GM11168 (cell line): ENCODE results near the gene TREX2.

Experiments
- in situ Hi-C: fragments of 300-500 bp; cut with MboI; formaldehyde crosslinking; loops from one replicate; pipeline ENCODE4 v1.12.0; 2022; ENCODE audit warnings: low sequenced_read_pairs; ENCODE audit not compliant: unreplicated experiment

Gene TREX2

DNA sequence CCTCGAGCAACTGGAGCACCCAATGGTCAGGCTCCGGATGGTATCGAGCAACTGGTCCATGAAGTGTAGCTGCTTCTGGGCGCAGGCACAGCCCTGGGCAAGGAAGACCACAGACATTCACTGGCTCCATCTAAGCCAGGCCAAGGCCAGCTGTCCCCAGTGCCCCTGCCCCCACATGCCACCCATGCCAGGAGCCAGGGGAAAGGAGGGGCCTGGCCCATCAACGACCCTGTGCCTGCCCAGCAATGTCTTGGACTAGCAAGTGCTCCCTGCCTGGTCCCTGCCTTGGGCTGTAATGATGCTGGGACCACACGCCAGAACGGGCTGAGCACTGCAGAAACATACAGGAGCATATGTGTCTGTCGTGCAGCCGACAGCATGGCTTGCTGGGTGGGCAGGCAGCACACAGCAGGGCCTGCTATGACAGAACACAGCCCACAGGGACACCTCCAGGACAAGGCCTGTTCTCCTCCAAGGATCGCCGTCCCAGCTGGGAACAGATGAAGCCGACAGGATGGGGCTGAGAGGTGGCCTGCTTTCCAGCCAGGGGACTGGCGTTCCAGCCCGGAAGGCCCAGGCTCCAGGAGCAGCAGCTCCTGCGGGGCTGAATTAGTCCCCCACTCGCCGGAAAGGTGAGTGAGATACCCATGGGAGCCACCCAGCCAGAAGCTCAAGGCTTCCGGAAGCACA lies 11.4 kb upstream of the TREX2 start:
- in situ Hi-C loops: no loop called here

DNA sequence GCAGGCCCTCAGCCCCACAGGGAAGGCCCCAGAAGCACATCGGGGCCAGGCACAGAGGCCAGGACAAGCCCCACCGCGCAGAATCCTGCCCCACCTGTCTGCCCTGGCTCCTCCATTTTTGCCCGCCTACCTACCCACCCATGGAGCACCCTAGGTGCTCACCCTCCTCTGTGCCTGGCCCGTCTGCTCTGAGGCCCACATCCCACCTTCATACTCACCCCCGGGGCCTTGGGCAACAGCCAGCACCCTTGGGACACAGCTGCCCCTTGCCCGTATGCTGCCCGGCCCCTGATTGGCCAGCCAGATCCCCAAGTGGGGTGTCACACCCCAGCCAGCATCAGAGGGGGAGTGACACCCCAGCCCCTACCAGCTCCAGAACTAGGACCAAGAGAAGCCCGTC lies 10.8 kb upstream of the TREX2 start:
- in situ Hi-C loops: no loop called here

DNA sequence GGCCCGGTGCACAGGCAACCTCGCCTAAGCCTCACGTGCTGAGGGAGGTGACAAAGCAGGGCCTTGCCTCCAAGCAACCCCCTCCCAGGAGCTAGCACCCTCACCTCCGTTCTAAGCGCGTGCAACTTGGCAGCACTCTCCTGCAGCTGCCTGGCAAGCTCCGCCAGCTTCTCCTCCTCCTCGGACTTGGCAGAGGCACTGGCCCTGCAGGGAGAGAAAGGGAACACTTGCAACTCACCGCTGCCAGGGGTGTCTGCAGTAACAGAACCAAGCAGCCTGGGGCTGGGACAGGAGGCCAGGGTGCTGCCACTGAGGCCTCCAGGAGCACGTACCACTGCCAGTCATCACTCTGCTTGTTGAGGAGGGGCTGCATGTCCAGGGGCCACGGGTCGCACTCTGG lies 10.3 kb upstream of the TREX2 start:
- in situ Hi-C loops: no loop called here

DNA sequence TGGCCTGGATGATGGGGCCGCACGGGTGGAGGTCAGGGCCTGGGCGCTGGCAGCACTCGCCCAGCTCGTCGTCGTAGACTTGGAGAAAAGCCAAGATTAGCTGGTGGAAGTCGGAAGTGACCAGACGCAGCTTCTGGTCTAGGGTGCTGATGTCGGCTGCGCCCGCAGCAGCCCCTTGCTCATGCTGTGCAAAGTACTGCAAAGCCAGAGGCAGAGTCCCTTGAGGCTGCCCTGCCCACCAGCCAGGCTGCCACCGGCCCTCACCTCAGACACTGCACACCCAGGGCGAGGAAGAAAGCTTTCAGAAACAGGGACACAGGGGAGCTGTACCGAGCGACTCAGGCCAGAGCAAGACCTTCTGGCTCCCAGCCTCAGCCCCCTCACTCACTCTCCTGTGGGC lies 9.7 kb upstream of the TREX2 start:
- in situ Hi-C loops: no loop called here

GRCh38 chrX:153454901-153455550 lies 9.2 kb upstream of the TREX2 start:
- in situ Hi-C loops: no loop called here

DNA sequence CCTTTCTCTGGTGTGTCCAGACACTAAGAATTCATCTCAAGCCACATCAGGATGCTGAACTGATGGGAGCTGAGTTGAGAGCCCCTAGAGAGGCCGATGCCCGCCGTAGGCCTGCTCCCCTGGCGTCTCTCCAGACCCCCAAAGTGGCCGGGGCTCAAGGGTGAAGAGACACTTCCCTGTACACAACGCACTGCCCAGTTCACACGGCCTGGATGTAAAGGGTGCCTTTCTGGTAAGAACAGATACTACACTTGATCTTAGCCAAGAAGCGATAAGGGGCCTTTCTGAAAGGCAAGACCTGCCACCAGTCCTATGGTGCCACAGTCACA lies 5.1 kb upstream of the TREX2 start:
- in situ Hi-C loops: no loop called here

DNA sequence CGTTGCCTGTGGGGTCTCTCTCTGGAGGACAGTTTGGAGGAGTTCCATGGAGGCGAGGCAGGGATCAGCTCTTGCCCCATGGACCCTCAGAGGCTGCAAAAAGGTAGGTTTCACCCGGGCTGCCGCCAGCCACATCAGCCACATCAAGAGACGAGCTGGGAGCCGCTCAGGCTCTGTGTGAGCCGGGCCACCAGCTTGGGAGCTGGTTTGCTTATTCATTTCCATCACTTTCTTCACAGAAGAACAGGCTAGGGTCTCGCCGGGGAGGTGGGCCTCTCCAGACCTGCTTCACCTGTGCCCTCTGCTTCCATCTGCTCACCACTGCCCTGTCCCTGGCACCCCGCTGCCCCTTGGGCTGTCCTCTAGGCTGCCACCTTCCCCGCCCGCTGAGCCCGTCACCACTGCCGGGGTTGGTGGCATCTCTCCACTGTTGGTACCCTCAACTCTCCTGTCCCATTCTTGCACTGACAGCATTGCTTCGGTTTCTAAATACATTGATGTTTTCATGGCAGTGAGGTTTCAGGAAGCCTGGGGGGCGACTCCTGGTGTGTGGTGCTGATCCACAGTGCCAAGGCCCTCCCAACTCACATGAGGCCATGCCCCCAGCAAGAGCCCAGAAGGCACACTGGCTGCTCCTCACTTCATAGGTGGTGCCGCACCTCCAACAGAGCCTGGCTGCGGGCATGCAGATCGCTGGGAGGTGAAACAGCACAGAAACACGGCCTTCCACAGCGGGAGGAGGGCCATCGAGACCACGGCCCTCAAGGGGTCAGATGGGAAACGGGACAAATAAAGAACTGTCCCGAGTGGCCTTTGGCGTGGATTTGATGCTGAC lies 4.5 kb upstream of the TREX2 start:
- in situ Hi-C loops: no loop called here

DNA sequence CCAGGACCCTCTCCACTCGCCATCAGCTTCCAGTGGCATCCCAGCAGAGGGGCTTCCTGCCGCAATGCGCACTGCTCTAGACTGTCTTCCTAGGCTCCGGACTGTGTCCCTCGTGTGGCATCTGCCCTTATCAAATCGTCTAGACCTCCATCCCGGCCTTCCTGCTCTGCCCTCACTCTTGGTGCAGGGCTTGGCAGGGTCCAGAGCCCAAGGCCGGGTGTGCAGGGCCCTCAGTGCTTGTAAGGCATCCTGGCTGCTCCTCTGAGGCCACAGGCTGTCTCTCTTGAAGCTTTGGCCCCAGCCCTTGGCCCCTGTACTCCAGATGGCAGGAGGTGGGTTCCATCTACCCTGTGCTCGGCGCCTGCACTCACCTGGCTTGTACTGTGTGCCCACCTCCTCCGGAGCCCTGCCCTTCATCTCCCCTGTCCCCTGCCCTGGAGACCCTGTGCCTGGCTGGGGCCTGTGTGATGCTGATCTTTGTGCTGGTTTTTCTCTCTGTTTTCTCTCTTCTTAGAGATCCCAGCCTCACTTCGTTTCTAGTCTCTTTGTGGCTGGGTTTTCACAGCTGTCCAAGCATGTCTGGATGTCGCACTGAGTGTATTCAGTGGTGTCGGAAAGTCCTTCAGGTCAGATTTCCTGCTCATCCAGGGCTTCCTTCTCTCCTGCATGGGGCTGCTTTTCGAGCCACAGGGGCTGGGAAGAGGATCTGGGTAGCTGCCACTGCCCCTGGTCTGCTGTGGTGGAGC lies 3.7 kb upstream of the TREX2 start:
- in situ Hi-C loops: no loop called here

DNA sequence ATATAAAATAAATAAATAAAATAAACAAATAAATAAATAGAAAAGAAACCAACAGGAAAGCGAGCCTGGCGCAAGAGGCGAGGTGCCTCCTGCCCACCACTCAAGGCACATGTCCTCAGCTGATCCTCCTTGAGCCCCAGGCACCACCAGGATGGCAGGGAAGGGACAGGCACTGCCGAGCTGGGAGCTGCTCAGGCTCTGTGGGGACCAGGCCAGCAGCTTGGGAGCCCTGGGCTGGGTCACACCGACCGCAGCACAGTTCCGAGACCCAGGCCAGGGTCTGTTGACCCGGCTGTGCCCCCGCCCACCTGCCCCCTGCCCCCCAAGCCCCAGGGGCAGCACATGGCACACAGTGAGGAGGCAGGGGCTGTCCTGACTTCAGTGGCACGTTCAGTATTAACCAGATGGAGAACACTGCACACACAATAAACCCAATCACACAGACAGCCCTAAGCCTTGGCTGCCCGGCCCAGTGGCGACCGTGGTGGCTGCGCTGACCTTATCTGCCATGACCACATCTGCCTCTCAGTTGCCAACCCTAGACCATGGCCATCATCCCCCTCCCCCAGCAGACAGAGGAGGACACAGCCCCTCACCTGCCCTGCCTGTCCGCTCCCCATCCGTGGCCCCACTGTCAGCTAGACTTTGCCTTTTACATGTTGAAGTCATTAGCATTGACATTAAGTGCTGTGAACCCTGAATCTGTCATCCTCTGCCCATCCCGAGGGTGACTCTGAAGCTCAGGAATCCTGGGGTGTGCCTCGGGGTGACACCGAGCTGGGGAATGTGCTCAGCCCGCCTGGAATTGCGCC lies 2.9 kb upstream of the TREX2 start:
- in situ Hi-C loops: no loop called here

GRCh38 chrX:153447581-153447960 lies 1.7 kb upstream of the TREX2 start:
- in situ Hi-C loops: no loop called here

- in situ Hi-C loops: no loop called here
Observed at GRCh38 chrX:153446950-153447580, 1.2 kb upstream of the TREX2 start.

DNA sequence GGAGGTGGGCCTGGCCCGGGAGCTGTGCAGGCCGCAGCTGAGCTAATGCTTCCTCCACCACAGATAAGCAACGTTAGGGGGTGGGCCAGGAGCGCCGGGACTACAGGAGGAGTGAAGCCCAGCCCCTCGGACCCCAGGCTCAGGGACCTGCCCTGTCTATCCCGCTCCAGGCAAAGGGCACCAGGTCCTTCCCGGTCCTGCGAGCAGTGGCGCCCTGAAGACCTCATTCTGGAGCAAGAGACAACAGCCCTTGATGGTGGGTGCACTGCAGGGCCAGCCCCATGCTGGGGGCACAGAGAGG lies 730 bp upstream of the TREX2 start:
- in situ Hi-C loops: no loop called here

GRCh38 chrX:153445106-153445855 lies 575 bp downstream of the TREX2 start:
- in situ Hi-C loops: no loop called here

DNA sequence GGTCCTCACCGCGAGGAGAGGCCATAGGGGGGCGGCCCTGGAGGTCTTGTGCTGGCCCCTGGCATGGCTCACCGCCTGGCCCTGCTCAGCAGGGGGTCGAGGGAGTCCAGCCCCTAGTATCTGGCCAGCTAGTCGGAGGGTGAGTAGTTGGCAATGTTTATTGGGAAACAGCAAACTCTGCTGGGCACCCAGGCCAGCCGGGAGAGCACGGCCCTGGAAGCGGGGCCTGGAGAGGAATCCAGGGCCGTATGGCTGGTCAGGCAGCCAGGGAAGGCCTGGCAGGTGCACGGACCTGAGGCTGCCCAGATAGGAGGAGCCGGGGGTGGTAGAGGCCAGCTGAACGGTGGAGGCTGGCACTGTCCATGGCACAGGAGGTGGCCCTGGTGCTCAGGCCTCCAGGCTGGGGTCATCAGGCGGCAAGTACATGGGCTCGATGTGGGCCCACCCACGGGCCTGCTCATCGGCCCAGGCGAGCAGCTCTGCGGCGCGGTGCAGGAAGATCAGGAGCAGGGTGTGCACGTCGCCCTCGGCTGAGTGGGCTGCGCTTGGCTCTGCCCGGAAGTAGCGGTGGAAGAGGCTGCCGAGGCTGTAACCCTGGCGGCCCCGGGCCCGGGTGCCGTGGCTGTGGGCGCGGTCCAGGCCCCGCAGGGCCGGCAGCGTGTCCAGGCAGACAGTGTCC lies 1.4 kb downstream of the TREX2 start:
- in situ Hi-C loops: no loop called here

- in situ Hi-C loops: no loop called here
Observed at GRCh38 chrX:153443476-153444332, 2.2 kb downstream of the TREX2 start.

- in situ Hi-C loops: no loop called here
Observed at GRCh38 chrX:153442463-153442862, 3.4 kb downstream of the TREX2 start.

DNA sequence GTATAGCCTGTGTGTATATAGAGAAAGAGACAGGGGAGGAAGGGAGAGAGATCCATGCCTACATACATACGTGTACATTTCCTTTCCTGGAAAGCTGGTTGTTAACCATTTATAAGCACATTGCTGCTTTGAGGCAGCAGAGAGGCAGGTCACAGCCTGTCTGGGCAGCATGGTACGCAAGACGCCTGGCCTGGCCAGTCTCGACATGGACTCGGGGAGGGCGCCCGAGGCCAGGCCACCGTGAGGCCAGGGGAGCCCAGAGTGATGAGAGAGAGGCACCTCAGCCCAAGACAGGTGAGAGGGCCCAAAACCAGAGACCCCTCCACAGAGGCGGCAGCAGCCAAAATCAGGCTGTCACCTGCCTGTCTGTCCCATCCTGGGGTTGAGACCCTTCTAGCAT lies 3.9 kb downstream of the TREX2 start:
- in situ Hi-C loops: no loop called here

- in situ Hi-C loops: no loop called here
Observed at GRCh38 chrX:153441296-153441695, 4.6 kb downstream of the TREX2 start.
